PC-3 (cell line): Measurements from ENCODE around the gene MAGI2.

Experiments used
- CTCF ChIP-seq: fragments of 300-600 bp; sonication (generic); conservative IDR thresholded peaks from 2 replicates; pipeline ENCODE4 v1.5.1; 2017; ENCODE audit warnings: antibody characterized with exemption, low read depth, mild to moderate bottlenecking, low read length
- EZH2 ChIP-seq: fragments of 300-600 bp; sonication (generic); IDR thresholded peaks from one replicate; pipeline ENCODE4 v1.6.1; 2017; ENCODE audit warnings: antibody characterized with exemption, mild to moderate bottlenecking, low read length; ENCODE audit not compliant: unreplicated experiment

- TF ChIP-seq CTCF = no peak
- no peak for TF ChIP-seq EZH2
Measured at GRCh38 chr7:78212476-78213060, 1240.9 kb downstream of the MAGI2 start.
